Measurements from ENCODE around the gene ASCL5. TPM values are rescaled to one million over a fixed set of nuclear protein-coding genes. Genes with fewer than 3 reads are reported as not detected.

ASCL5 gene
- total and polyA plus RNA-seq, 10 of the 15 experiments (the other 5 are each of a cell fraction or from before 2014, with no cell fraction given): 0.04 TPM; not detected in 9

- in situ Hi-C loops (cut with MboI) (no loop called here), intact Hi-C loops (cut with micrococcal nuclease; ENCODE audit: unreplicated experiment) (no loop called here)
- Histone ChIP-seq H3K4me2 (ENCODE audit: control insufficient read depth, insufficient read depth) (no peak overlapping the region), H3K27me3 (replicated peaks in 1 of 2; ENCODE audit: control insufficient read depth in 2 of 2, insufficient read depth in 2 of 2, low read length in 1 of 2) (no peaks in the 10 kb centered on the region), H3K79me2 (ENCODE audit: control insufficient read depth, insufficient read depth, low read length) (no peaks in the 10 kb centered on the region), H3K9ac (ENCODE audit: control insufficient read depth, insufficient read depth, low read length) (no peak overlapping the region), H3K4me3 (no peak overlapping the region), H4K20me1 (ENCODE audit: control insufficient read depth, insufficient read depth) (no peaks in the 10 kb centered on the region), H3K36me3 (ENCODE audit: control insufficient read depth in 2 of 2, insufficient read depth in 2 of 2, low read length in 1 of 2) (peaks cover 4% of the 10 kb centered on the region in 2 experiments; a peak in 3 of 4 replicates), H3K9me3 (replicated peaks; ENCODE audit: control insufficient read depth, insufficient read depth, low read length) (no peaks in the 10 kb centered on the region), H3K4me1 (ENCODE audit: control insufficient read depth, insufficient read depth, low read length) (no peaks in the 10 kb centered on the region), H3K27ac (ENCODE audit: control insufficient read depth, insufficient read depth) (no peak overlapping the region), H2AFZ (ENCODE audit: control insufficient read depth, low read depth, low read length) (no peak overlapping the region)
- RAD21 ChIA-PET (ENCODE audit: unreplicated experiment): no interaction called here
- no peak for ATAC-seq
- BruUV-seq (replicated peaks): no TSS peak
- TF ChIP-seq ASH2L (IDR thresholded peaks at IDR 0.05; ENCODE audit: borderline replicate concordance, low read depth) (no peak), SUZ12 (IDR thresholded peaks at IDR 0.05; ENCODE audit: unreplicated experiment) (no peak), NR2F1 (conservative IDR thresholded peaks at IDR 0.05) (no peak), GATAD2B (conservative IDR thresholded peaks at IDR 0.05; ENCODE audit: low read depth) (no peak), ZNF384 (IDR thresholded peaks at IDR 0.05; ENCODE audit: borderline replicate concordance, low read depth, low read length) (no peak), ZNF217 (IDR thresholded peaks at IDR 0.05) (no peak), TBL1XR1 (IDR thresholded peaks at IDR 0.05; ENCODE audit: low read depth, low read length) (no peak), IRF5 (IDR thresholded peaks at IDR 0.05; ENCODE audit: borderline replicate concordance) (no peak), SREBF1 (IDR thresholded peaks at IDR 0.05; ENCODE audit: low read length) (no peak), ZNF24 (IDR thresholded peaks at IDR 0.05) (no peak), RUNX3 (IDR thresholded peaks at IDR 0.05; ENCODE audit: low read length) (no peak), ETV6 (conservative IDR thresholded peaks at IDR 0.05 in 1 of 2, IDR thresholded peaks at IDR 0.05 in 1 of 2; ENCODE audit: borderline replicate concordance in 1 of 2, low read depth in 1 of 2) (no peak), CBX3 (IDR thresholded peaks at IDR 0.05; ENCODE audit: borderline replicate concordance, low read depth) (no peak)
- TF ChIP-seq, protein P1, sequence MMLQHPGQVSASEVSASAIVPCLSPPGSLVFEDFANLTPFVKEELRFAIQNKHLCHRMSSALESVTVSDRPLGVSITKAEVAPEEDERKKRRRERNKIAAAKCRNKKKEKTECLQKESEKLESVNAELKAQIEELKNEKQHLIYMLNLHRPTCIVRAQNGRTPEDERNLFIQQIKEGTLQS (IDR thresholded peaks at IDR 0.05; ENCODE audit: borderline replicate concordance, extremely low read depth, low read depth, low read length): no peak
- no peak for FAIRE-seq
- POLR2A ChIA-PET: no interaction called here
- 79% methylated on average over 13 of the region's 13 CpGs for WGBS (ENCODE audit: insufficient coverage, insufficient replicate concordance, low lambda C conversion rate, missing lambda C conversion rate)
- SMC1A ChIA-PET (ENCODE audit: uncharacterized antibody, unreplicated experiment): no interaction called here
- DNase-seq (ENCODE audit: low read depth, low spot score): no peak
- CTCF ChIA-PET: interaction anchor here (0.7 to 1.4 kb wide), 2 partner anchors 72 to 76 kb away, joined by 3 to 8 read pairs; no protein-coding TSS in a partner anchor
These were observed 20.5 kb upstream of the ASCL5 start for GRCh38 chr1:201147396-201148015.
